NCI-H2107 treated with DMSO at 0.1 percent for 48 hours (cell line): ENCODE results near the gene DNASE1L1.

Experiments used
- DNase-seq: peaks from one replicate; lab custom pipeline; 2025; ENCODE audit not compliant: unreplicated experiment; lab: John Stamatoyannopoulos, UW

The DNASE1L1 gene

DNA sequence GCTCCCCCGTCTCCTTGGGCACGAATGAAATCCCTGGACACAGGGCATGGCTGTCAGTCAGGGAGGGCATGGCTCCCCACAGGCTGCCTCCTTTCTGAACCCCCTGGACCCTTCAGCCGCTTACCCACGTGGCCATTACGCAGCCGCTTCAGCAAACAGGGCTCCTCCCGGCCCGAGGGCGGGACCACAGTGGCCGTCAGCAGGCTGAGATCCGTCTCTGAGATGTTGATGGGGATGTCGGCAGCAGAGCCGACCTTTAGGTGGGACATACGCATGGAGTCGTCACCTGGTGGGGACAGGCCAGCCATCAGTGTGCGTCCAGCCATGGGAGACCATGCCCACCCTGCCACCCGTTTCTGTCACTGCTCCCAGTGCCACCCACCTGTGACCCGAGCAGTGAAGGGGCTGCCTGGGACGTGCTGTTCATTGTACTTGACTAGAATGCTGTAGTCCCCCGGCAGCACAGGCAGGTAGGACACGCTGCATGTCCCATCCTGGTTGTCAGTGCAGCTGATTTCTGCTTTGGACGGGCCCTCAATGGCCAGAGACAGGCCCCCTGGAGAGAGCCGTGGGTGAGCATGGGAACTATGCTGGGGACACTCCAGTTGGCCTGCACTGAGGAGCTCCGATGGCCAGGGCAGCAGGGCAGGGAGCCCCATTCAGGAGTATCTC, 55.7 kb downstream of the DNASE1L1 start:
- DNase-seq = no peak

DNA sequence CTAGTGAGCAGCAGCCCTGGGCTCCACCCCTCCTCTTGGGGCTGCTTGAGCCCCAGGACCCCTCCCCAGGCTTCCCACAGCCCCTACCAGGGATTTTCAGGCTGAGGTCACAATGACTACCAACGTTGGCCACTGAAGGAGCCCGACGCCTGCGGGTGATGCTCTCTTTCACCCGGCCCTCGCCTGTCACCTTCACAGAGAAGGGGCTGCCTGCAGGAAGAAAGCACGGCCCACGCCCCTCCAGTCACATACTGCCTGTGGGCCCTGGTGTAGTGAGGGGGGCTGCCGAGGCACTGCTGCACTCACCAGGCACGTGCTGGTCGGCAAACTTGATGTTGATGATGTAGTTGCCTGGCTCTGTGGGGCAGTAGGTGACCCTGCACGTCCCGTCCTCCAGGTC, 56.6 kb downstream of the DNASE1L1 start:
- no peak for DNase-seq

DNA sequence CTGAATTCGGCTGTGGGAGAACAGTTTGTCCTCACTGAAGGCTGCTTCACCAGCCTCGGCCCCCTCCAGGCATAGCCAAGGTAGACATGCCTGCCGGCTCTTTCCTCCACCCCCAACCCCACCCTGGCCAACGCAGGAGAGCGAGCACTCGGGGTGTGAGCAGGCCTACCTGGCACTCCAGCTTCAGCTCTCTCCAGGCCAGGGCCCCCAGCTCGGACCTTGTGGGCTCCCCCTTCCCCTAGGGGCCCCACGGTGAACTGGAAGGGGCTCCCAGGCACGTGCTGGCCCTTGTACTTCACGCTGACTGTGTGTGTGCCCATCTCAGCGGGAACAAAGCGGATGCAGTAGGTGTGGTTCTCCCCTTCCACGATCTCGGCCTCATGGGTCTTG, 57.0 kb downstream of the DNASE1L1 start:
- DNase-seq = no peak
